GM04504 (cell line): ENCODE data around the gene KAZN.

Experiments
- DNase-seq: peaks from one replicate; pipeline ENCODE4 v3.0.0-alpha.2; 2012; ENCODE audit warnings: low read depth

Gene KAZN

GRCh38 chr1:14937288-14937949 lies 338.9 kb downstream of the KAZN start:
- DNase-seq, result no peak

DNA sequence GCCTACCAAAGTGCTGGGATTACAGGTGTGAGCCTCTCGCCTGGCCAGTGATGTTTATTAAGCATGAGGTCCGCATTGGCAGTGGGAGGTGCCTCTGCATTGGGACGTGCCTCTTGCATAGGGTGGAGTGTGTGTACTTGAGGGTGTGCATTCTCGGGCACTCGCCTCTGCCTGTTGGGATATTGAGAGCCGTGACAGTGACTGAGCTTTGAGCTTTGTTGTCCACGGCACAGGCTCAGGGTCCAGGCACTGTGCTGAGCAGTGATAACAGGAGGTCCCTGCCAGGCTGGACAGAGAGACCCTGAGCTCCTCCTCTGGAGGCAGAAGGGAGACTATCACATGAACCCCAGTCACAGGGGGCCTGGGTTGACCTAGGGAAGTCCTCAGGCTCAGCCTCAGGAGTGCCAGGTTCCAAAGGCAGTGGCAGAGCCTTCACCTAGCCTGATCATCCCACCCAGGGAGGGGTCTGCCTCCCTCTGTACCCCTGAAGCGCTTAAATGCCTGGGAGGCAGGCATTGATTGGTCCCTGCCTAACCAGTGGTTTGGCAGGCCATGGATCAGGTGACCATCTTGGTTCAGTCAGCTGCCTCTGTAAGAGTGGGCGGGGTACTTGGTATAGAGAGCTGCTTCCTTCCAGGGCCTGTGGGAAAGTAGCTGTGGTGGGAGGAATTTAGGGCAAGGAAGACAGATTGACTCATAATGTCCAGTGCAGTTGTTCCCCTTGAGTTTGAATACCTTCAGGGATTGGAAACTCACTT lies 341.2 kb downstream of the KAZN start:
- DNase-seq, result no peak

GRCh38 chr1:14940285-14940870 lies 341.9 kb downstream of the KAZN start:
- DNase-seq, result no peak

DNA sequence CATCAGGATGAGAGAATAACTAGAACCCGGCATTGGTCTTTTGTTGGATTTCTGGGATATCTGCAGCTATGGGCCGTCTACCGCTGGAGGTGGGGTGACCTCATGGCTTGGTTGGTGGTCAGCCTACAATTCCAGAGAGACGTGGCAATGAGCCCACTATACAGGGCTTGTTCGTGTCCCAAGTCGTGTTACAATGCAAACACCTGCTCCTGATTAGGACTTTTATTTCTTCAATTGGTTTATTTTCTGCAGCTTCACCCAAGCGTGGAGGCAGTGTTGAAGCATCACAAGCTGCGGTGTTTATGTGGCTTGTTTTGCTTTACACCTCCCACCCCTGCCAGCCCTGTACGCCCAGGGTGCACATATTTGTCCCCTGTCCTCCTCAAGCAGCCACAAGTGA lies 343.4 kb downstream of the KAZN start:
- no peak for DNase-seq

GRCh38 chr1:14944471-14944985 lies 346.0 kb downstream of the KAZN start:
- no peak for DNase-seq

DNA sequence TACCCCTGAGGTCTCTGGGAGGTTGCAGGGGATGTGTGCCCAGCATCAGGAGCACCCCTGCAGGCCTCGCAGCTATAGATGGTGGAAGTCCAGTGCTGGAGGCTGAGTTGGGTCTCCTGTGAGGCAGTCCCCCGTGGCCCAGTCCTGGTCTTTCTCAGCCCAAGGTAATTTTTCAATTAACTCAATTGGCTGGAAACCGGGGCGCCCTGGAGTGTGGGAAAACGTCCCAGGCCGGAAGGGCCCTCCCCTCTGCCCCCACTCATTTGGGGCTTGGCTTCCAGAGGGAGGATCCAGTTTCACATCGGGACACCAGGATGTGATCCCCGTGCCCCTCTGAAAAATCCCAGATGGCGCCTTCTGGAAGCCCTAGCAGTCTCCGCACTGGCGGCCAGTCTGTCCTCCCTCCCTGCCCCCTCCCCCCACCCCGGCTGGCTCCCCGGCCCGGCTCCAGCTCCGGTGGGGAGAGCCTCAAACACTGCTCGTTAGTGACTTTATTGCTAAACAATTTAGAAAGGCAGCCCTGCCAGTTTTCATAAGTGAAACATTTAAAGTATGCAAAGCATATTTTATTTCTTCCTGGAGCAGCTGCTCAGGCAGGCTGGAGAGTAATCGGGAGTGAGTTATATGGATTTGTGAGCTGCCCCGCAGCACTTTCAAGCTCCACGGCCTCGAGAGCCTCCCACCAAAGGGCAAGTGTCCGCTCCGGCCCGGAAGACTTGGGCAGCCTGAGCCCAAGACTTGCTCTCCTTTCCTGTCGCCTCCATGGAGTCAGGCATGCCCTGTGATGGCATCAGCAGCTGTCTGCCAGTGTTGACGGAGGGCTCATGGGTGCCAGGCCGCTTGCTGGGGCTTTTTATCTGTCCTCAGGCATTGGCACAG lies 346.9 kb downstream of the KAZN start:
- peak; percentile 88 for DNase-seq

DNA sequence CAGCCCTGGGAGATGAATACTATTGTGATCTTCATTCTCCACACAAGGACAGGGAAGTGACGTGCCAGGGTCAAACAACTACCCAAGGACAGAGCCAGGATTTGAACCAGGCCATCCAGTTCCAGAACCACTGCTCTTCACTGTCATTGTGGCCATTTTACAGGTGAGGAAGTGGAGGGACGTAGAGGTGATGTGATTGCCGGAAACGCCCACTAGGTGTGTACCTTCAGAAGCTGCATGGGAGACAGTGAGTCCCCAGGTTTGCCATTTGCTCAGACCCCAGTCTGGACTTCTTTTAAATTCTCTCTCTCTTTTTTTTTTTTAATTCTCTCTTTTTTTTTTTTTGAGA lies 347.5 kb downstream of the KAZN start:
- no peak for DNase-seq

GRCh38 chr1:14946684-14947238 lies 348.3 kb downstream of the KAZN start:
- peak; percentile 58 for DNase-seq

DNA sequence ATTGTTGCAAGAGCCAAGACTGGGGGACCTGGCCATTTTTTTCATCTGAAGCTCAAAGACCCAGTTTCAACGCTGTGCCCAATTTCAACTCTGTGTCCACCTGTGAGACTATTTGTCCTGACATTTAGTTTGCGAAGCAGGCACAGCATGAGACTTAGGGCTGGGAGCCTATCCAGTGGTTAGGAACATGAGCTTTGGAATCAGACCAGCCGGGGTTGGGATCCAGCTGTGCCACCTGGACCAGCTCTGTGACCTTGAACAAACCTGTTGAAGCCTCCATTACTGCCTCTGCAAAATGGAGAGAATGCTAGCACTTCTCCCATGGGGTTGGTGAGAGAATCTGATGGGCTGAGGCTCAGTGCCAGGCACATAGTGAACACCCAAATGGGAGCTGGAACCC lies 348.9 kb downstream of the KAZN start:
- no peak for DNase-seq

GRCh38 chr1:14948112-14948652 lies 349.7 kb downstream of the KAZN start:
- DNase-seq, result no peak

GRCh38 chr1:14949270-14949835 lies 350.9 kb downstream of the KAZN start:
- DNase-seq, result no peak

GRCh38 chr1:14949836-14950713 lies 351.6 kb downstream of the KAZN start:
- no peak for DNase-seq

GRCh38 chr1:14951766-14952165 lies 353.3 kb downstream of the KAZN start:
- DNase-seq, result no peak

DNA sequence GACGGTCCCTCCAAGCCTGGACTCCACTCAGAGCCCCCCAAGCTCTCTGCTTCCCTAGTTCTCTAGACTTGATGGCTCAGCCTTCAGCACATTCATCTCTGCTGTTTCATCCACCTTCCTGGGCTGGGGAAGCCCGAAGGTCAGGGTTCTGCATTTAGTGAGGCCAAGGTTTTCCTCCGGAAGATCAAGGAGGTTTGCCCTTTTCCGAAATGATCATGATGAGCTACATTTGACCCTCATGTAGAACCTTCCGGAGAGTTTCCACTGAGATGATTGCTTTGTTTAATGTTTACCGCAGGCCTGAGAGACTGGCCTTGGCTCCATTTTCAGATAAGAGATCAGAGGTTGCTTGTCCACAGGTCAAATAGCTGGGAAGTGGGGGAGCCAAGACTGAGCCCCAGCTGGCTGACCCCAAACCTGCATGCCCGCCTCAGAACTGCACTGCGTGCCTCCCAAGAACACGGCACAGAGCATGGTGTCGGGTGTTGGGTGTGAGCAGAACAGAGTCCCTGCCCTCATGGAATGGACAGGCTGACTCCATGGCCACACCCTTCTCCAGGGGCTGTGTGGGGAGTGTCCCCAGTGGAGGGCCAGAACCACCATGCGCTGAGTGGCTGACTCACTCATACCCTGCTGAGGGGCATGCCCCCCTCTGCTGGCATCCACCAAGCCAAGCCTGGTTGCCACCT lies 354.3 kb downstream of the KAZN start:
- no peak for DNase-seq

DNA sequence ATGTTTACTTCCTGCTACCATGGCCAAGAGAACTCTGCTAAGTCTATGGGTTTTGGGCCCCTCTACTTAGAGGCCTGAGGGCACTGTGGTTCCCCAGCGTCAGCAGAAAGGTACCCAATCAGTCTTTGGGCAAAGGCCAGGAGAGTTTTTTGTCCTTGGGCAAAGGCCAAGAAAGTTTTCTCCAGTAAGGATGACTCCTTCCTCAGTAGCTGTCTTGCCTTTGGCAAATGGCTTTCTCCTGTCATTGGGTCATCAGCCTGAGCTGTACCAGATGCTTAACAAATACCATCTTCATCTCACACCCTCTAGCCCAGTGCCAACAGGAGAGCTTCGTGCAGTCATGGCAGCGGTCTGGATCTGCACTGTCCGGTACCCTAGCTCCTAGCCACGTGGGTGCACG lies 355.7 kb downstream of the KAZN start:
- peak; percentile 79 for DNase-seq

DNA sequence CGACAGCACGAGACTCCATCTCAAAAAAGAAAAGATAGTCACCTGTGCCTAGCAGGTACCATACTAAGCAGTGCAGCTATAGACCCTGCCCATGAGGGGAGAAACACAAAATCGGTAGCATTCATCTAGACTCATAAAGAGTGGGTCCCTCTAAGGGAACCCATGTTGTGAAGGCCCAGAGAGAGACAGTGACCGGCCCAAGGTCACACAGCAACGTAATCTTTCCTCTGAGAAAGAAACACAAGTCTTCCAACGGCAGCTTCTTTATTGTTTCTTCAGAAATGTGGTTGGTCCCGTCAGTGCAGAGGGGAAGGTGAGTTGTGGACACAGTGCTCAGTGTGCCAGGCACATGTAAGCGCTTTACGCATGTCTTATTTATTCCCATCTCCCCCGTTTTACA lies 356.4 kb downstream of the KAZN start:
- DNase-seq, result no peak

- DNase-seq, result no peak
Observed at GRCh38 chr1:14955402-14955801, 356.9 kb downstream of the KAZN start.

- no peak for DNase-seq
Observed at GRCh38 chr1:14955976-14956375, 357.5 kb downstream of the KAZN start.

DNA sequence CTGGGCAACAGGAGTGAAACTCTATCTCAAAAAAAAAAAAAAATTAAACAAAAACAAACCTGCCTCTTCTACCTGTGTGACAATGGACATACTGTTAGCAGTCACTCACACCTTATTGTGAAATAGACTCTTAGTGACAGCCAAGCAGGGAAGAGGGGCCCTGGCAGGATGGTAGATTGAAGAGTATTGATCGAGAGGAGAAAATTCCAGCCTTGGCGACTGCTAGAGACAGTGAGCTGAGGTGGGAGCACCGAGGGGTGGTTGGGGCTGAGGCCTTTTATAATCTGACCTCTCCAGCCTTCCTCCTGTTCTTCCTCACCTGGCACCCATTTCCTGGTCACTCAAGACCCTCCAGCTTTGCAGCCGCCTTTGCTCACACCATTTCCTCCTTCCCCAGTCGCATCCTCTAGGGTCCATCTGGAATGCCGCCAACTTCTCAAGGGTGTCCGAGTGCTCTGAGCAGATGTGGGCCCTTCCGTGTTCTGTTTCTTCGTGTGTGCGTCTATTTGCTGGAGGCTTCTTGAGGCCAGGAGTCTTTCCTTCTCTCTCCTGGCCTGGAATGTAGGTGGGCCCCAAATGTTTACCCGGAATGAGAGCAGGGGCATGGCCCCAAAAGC lies 358.2 kb downstream of the KAZN start:
- no peak for DNase-seq
